Ovary (tissue), 9 donors: Measurements from ENCODE around the gene NFIB. TPM values are rescaled to one million over a fixed set of nuclear protein-coding genes. Genes with fewer than 3 reads are reported as not detected.

Source experiments
- DNase-seq, 5 donors: peaks; one replicate each; pipeline ENCODE4 v3.0.0-alpha.2; 2019 to 2020
- H3K27ac ChIP-seq, 2 donors: fragments of 200-600 bp; one replicate each; pipeline versions ENCODE4 v1.5.1 to v1.8.0; 2019 to 2022
- H3K27me3 ChIP-seq: fragments of 200-600 bp; one replicate; pipeline ENCODE4 v1.8.0; 2022
- H3K36me3 ChIP-seq: fragments of 200-600 bp; sonication (generic); one replicate; pipeline ENCODE4 v1.5.1; 2019
- H3K4me1 ChIP-seq: one replicate; pipeline ENCODE4 v1.8.1; 2013; ENCODE audit warnings: mild to moderate bottlenecking, moderate library complexity; ENCODE audit not compliant: insufficient read depth
- H3K4me3 ChIP-seq: fragments of 200-600 bp; sonication (generic); one replicate; pipeline ENCODE4 v1.5.1; 2017
- H3K9me3 ChIP-seq, 2 donors: fragments of 200-600 bp in 1 of 2; sonication (generic) in 1 of 2; one replicate each; pipeline versions ENCODE4 v1.5.1 to v1.8.1; 2013 to 2019; ENCODE audit warnings: mild to moderate bottlenecking in 1 of 2, moderate library complexity in 1 of 2
- EP300 ChIP-seq: sonication (generic); formaldehyde crosslinking; IDR thresholded peaks from one replicate; pipeline ENCODE4 v1.6.1; 2017; ENCODE audit warnings: antibody characterized with exemption
- POLR2A ChIP-seq: fragments of 450-650 bp; IDR thresholded peaks from one replicate; pipeline ENCODE4 v1.6.1; 2017; ENCODE audit warnings: antibody characterized with exemption, mild to moderate bottlenecking, moderate library complexity
- WGBS, 3 donors: extraction: QIAGEN DNeasy Blood & Tissue Kit in 1 of 3; methylation state at CpG; one replicate each; pipeline versions ENCODE4 v1.1.5 to v1.1.7; 2013 to 2017; 5-methylcytosine and 5-hydroxymethylcytosine counted together
- intact Hi-C, 4 donors: fragments of 100-400 bp; cut with DNase I; formaldehyde crosslinking; loops; one replicate each; pipeline versions ENCODE4 v1.11.0 to v1.15.1; 2022 to 2023
- polyA plus RNA-seq, 2 donors: library from polyadenylated mRNA; stranded (reverse); fragments of 200-250 nt in 1 of 2; fragments of 350-450 nt in 1 of 2; fragmentation: Illumina TruSeq in 1 of 2; extraction: RNeasy Lipid Tissue Mini Kit (QIAGEN cat#74804) in 1 of 2; gene quantifications; one replicate each; pipeline ENCODE4 v1.2.3, GENCODE V29; 2013 to 2014
- total RNA-seq, 7 donors: library from RNA; depleted of rRNA in 2 of 7; stranded (reverse); fragments of >200 nt in 2 of 7; fragmentation: NEBNext Ultra II Directional in 3 of 7; extraction: Animal tissue kit (Norgen Biotek cat#: 25700) in 3 of 7; gene quantifications; one replicate each; pipeline versions ENCODE4 v1.1.0 to v1.2.4, GENCODE V29; 2016 to 2023
- TF ChIP-seq, protein P1 (sequence below), 3 donors: fragments of 450-650 bp in 2 of 3; fragments of 200-600 bp in 1 of 3; IDR thresholded peaks; one replicate each; pipeline versions ENCODE4 v1.5.1 to v1.8.0; 2016 to 2022; ENCODE audit warnings: antibody characterized with exemption in 3 of 3, mild to moderate bottlenecking in 1 of 3
- donor health status: DM: no; HTN: no; CAD: no; lungs with moderate emphysema.
- donor health status: DM: no; HTN: no; CAD: no.
- donor health status: Bipolar disorder and iron deficiency.
- donor health status: DM: yes; HTN: yes; CAD: no.
- donor health status: DM: no; HTN: no; CAD: no.
- donor health status: DM: yes; HTN: yes; CAD: no.

The NFIB gene
- total and polyA plus RNA-seq, 9 donors: 8.7 to 111 (median 53.2) TPM

DNA sequence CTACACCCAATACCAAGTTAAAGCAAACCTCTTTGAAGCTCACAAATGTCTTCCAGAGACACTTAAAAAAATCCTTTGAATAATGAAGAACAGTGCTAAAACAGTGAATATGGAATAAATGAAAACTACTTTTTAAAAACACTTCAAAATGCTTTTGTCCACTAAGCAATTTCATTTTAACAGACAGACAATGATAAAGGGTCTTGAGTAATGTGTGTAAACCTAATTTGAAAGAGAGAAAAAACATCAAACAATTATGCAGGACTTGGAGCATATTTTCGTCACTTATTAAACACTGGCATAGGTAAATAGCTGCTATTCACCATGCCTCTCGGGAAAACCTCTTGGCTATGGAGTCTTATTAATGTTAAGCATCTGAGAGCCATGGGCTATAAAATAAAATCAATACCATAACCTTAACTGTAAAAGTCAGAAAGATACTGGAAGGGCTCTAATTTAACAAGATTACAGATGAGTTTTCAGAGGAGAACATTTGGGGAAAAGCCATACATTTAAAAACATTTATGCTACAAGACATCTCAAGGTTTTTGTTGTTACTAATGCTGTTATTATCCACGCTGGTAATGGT, 177.8 kb downstream of the NFIB start:
- Histone ChIP-seq H3K27me3 (no peaks in the 10 kb centered on the region), H3K4me3 (no peak overlapping the region), H3K27ac (no peak overlapping the region), H3K4me1 (no peaks in the 10 kb centered on the region), H3K9me3 (no peaks in the 10 kb centered on the region), H3K36me3 (no peaks in the 10 kb centered on the region)
- TF ChIP-seq, protein P1, sequence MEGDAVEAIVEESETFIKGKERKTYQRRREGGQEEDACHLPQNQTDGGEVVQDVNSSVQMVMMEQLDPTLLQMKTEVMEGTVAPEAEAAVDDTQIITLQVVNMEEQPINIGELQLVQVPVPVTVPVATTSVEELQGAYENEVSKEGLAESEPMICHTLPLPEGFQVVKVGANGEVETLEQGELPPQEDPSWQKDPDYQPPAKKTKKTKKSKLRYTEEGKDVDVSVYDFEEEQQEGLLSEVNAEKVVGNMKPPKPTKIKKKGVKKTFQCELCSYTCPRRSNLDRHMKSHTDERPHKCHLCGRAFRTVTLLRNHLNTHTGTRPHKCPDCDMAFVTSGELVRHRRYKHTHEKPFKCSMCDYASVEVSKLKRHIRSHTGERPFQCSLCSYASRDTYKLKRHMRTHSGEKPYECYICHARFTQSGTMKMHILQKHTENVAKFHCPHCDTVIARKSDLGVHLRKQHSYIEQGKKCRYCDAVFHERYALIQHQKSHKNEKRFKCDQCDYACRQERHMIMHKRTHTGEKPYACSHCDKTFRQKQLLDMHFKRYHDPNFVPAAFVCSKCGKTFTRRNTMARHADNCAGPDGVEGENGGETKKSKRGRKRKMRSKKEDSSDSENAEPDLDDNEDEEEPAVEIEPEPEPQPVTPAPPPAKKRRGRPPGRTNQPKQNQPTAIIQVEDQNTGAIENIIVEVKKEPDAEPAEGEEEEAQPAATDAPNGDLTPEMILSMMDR (IDR thresholded peaks at IDR 0.05): no peak
- no peak for TF ChIP-seq EP300
- TF ChIP-seq POLR2A: no peak
- intact Hi-C loops: no loop called here
- no peak for DNase-seq
- WGBS, 3 donors: 92 to 97% (median 94%) methylated on average over 3 of the region's 3 CpGs

DNA sequence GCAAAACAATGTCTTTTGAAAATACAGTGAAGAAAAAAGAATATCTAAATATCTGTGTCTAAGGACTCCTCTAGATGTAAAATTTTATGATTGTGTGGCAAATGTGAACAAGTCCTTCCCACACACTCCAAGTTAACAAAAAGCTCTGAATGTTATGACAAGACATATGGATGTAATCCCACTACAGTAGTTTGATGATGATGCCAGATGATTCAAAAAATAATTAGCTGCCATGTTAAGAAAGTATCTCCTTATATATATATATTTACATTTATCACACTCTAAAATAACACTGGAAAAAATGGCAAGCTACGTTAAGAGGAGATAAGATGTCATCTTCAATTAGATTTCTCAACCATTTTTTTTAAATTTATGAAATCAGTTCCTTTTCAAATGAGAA, 178.5 kb downstream of the NFIB start:
- TF ChIP-seq, protein P1 (IDR thresholded peaks at IDR 0.05): no peak
- no peaks in the 10 kb centered on the region for H3K4me1 ChIP-seq
- H3K27me3 ChIP-seq: no peaks in the 10 kb centered on the region
- intact Hi-C loops: no loop called here
- no peak overlapping the region for H3K4me3 ChIP-seq
- H3K9me3 ChIP-seq: no peaks in the 10 kb centered on the region
- 93 to 96% (median 93%) methylated on average over 1 of the region's 1 CpG for WGBS, 3 donors
- H3K27ac ChIP-seq: no peak overlapping the region
- DNase-seq: no peak
- no peaks in the 10 kb centered on the region for H3K36me3 ChIP-seq

DNA sequence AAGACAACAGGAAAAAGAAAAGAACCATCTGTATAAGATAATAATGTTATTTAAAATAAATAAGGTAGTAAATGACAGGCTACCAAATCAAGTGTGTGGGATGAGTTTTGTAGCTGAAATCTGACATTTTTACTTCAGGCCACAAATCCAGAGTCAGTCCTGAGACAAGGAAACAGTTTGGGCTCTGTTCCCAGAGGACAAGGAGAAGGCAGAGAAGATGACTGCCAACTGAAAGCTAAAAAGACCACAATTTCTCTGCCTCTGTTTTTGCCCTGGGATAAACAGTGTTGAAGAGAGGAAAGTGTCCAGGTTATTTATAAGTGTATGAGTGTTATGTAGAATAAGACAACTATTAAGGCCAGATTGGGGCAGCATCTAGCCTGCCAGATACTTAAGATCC, 180.5 kb downstream of the NFIB start:
- Histone ChIP-seq H3K27me3 (no peaks in the 10 kb centered on the region), H3K4me3 (no peak overlapping the region), H3K27ac (no peak overlapping the region), H3K36me3 (no peaks in the 10 kb centered on the region), H3K4me1 (no peaks in the 10 kb centered on the region), H3K9me3 (no peaks in the 10 kb centered on the region)
- peak in 1 of 5 donors; percentile 14 for DNase-seq
- TF ChIP-seq, protein P1 (IDR thresholded peaks at IDR 0.05): no peak
- TF ChIP-seq EP300 (no peak), POLR2A (no peak)
- intact Hi-C loops: no loop called here

DNA sequence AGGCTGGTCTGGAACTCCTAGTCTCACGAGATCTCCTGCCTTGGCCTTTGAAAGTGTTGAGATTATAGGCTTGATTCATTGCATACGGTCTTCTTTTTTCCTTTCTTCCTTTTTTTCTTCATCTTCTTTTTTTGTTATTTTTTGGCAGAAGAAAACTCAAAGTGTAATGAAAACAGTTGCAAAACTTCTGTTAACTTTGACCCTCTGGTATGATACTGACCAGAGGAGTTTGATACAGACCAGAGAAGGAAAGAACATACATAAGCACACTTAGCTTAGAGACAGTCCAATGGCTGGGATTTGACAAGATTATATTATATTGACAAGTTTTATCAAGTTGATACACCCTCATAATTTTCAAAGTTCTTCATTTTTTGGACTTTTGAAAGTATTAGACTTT, 181.2 kb downstream of the NFIB start:
- no peaks in the 10 kb centered on the region for H3K4me1 ChIP-seq
- intact Hi-C loops: no loop called here
- no peaks in the 10 kb centered on the region for H3K9me3 ChIP-seq
- H3K36me3 ChIP-seq: no peaks in the 10 kb centered on the region
- no peak for DNase-seq
- 38 to 54% (median 49%) methylated on average over 2 of the region's 2 CpGs for WGBS, 3 donors
- H3K27ac ChIP-seq: no peak overlapping the region
- no peak for TF ChIP-seq EP300
- no peak for TF ChIP-seq POLR2A
- TF ChIP-seq, protein P1 (IDR thresholded peaks at IDR 0.05): no peak
- H3K27me3 ChIP-seq: no peaks in the 10 kb centered on the region
- no peak overlapping the region for H3K4me3 ChIP-seq
